ENCODE measurements around the gene ARL8B. TPM values are rescaled to one million over a fixed set of nuclear protein-coding genes. Genes with fewer than 3 reads are reported as not detected.

ARL8B gene
- total and polyA plus RNA-seq, 2 donors (not counting 1 experiment from before 2014, with no cell fraction given), result 14.5 to 67.3 TPM

DNA sequence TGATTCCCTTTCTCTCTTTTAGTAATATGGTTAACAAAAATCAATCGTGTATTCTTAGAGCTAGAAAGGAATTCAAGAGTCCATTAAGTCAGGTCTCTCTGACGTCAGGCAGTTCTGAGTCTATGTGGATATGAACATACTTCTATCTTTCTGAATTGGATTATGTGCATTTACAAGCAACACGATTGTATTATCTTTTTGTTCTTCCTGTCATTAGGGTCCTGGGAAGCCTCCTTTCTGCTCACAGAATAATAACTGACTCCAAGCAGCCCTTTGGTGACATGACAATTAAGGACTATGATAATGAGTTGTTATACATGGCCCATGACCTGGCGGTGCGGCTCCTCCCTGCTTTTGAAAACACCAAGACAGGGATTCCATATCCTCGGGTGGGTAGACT, 79.4 kb downstream of the ARL8B start:
- Histone ChIP-seq H3K4me2 (replicated peaks; ENCODE audit: low read depth, low read length, poor library complexity, severe bottlenecking) (no peak overlapping the region), H3K4me1 (ENCODE audit: control insufficient read depth in 2 of 2, insufficient read depth in 2 of 2, low read length in 2 of 2) (peaks cover 47 to 53% of the 10 kb centered on the region in 2 donors), H3K27ac (ENCODE audit: low read length in 2 of 2) (peak overlapping the region in 1 of 2 donors; percentile 32), H3K9ac (ENCODE audit: low read length) (no peak overlapping the region), H3K27me3 (replicated peaks in 1 of 4; ENCODE audit: control extremely low read depth in 1 of 4, control insufficient read depth in 3 of 4, insufficient read depth in 4 of 4, low read length in 3 of 4) (no peaks in the 10 kb centered on the region), H2AFZ (ENCODE audit: insufficient read depth, low read depth, low read length, poor library complexity, severe bottlenecking) (no peak overlapping the region), H3K36me3 (replicated peaks in 1 of 2; ENCODE audit: control extremely low read depth in 1 of 2, control insufficient read depth in 1 of 2, extremely low read depth in 1 of 2, insufficient read depth in 2 of 2, low read length in 1 of 2) (peaks cover 18 to 71% of the 10 kb centered on the region in 2 experiments), H3K9me3 (ENCODE audit: control extremely low read depth in 1 of 3, control insufficient read depth in 2 of 3, insufficient read depth in 1 of 3, low read length in 2 of 3) (no peaks in the 10 kb centered on the region), H3K79me2 (ENCODE audit: control insufficient read depth, insufficient read depth, low read length) (peaks cover 94% of the 10 kb centered on the region), H4K20me1 (ENCODE audit: control insufficient read depth, insufficient read depth, low read length, poor library complexity, severe bottlenecking) (peaks cover 17% of the 10 kb centered on the region), H3K4me3 (ENCODE audit: control extremely low read depth in 1 of 5, extremely low read depth in 1 of 5, insufficient read depth in 1 of 5, low read depth in 2 of 5, low read length in 4 of 5) (no peak overlapping the region)
- WGBS (ENCODE audit: insufficient coverage), result no CpG with 5 or more reads among the region's 6 CpGs
- intact Hi-C loops (cut with micrococcal nuclease), result no loop called here
- Mint-ChIP-seq H3K9me3 (ENCODE audit: insufficient read depth) (no peaks in the 10 kb centered on the region), H3K27ac (peak overlapping the region; percentile 32), H3K27me3 (no peaks in the 10 kb centered on the region), H3K4me3 (no peak overlapping the region), H3K4me1 (peaks cover 65% of the 10 kb centered on the region)
- DNase-seq (no peak), ATAC-seq (ENCODE audit: low read depth) (no peak)
- TF ChIP-seq, protein P1, sequence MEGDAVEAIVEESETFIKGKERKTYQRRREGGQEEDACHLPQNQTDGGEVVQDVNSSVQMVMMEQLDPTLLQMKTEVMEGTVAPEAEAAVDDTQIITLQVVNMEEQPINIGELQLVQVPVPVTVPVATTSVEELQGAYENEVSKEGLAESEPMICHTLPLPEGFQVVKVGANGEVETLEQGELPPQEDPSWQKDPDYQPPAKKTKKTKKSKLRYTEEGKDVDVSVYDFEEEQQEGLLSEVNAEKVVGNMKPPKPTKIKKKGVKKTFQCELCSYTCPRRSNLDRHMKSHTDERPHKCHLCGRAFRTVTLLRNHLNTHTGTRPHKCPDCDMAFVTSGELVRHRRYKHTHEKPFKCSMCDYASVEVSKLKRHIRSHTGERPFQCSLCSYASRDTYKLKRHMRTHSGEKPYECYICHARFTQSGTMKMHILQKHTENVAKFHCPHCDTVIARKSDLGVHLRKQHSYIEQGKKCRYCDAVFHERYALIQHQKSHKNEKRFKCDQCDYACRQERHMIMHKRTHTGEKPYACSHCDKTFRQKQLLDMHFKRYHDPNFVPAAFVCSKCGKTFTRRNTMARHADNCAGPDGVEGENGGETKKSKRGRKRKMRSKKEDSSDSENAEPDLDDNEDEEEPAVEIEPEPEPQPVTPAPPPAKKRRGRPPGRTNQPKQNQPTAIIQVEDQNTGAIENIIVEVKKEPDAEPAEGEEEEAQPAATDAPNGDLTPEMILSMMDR (IDR thresholded peaks at IDR 0.05), result no peak
- no peak for TF ChIP-seq EZH2 (IDR thresholded peaks at IDR 0.05; ENCODE audit: borderline replicate concordance, insufficient read depth, low read depth, low read length, poor library complexity, severe bottlenecking)
- ChIA-PET POLR2A (no interaction called here), CTCF (no interaction called here)

DNA sequence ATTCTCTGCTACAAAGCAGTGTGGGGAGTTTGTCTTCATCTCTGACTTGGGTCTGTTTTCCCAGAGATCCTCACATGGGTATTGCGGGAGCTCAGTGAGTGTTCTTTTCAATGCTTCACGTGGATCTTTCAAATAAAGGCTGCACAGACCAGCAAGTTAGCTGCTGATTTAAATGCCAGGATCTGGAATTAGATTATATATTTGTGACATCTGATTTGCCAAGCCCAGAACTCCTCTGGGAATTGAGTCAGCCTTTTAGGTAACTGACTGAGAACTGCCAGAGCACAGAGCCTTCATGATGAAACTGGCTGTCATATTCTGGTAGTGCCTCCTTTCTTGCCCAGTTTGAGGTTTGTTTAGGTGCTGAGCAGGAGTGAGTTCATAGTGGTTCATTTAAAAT, 80.1 kb downstream of the ARL8B start:
- POLR2A ChIA-PET, result no interaction called here
- 100% methylated on average over 2 of the region's 2 CpGs for WGBS (ENCODE audit: insufficient coverage)

More for the DNA sequence above, 80.1 kb downstream of the ARL8B start:
- Histone ChIP-seq H3K27me3 (replicated peaks in 1 of 4; ENCODE audit: control extremely low read depth in 1 of 4, control insufficient read depth in 3 of 4, insufficient read depth in 4 of 4, low read length in 3 of 4) (no peaks in the 10 kb centered on the region), H3K27ac (ENCODE audit: low read length in 2 of 2) (peak overlapping the region in 1 of 2 donors; percentile 32), H3K36me3 (replicated peaks in 1 of 2; ENCODE audit: control extremely low read depth in 1 of 2, control insufficient read depth in 1 of 2, extremely low read depth in 1 of 2, insufficient read depth in 2 of 2, low read length in 1 of 2) (peaks cover 19 to 77% of the 10 kb centered on the region in 2 experiments), H3K4me3 (ENCODE audit: control extremely low read depth in 1 of 5, extremely low read depth in 1 of 5, insufficient read depth in 1 of 5, low read depth in 2 of 5, low read length in 4 of 5) (no peak overlapping the region), H3K4me1 (ENCODE audit: control insufficient read depth in 2 of 2, insufficient read depth in 2 of 2, low read length in 2 of 2) (peaks cover 40 to 46% of the 10 kb centered on the region in 2 donors), H2AFZ (ENCODE audit: insufficient read depth, low read depth, low read length, poor library complexity, severe bottlenecking) (no peak overlapping the region), H4K20me1 (ENCODE audit: control insufficient read depth, insufficient read depth, low read length, poor library complexity, severe bottlenecking) (peaks cover 17% of the 10 kb centered on the region), H3K79me2 (ENCODE audit: control insufficient read depth, insufficient read depth, low read length) (peaks cover 94% of the 10 kb centered on the region), H3K4me2 (replicated peaks; ENCODE audit: low read depth, low read length, poor library complexity, severe bottlenecking) (no peak overlapping the region), H3K9me3 (ENCODE audit: control extremely low read depth in 1 of 3, control insufficient read depth in 2 of 3, insufficient read depth in 1 of 3, low read length in 2 of 3) (no peaks in the 10 kb centered on the region), H3K9ac (ENCODE audit: low read length) (no peak overlapping the region)
- DNase-seq, result no peak
- no peaks in the 10 kb centered on the region for H3K27me3 Mint-ChIP-seq
- TF ChIP-seq, protein P1 (IDR thresholded peaks at IDR 0.05), result no peak
- no peak for TF ChIP-seq EZH2 (IDR thresholded peaks at IDR 0.05; ENCODE audit: borderline replicate concordance, insufficient read depth, low read depth, low read length, poor library complexity, severe bottlenecking)
- peak overlapping the region; percentile 65 for H3K27ac Mint-ChIP-seq
- no peak for ATAC-seq (ENCODE audit: low read depth)
- CTCF ChIA-PET, result interaction anchor here (0.9 to 1.4 kb wide), 2 partner anchors 9 to 13 kb away, joined by 3 to 7 read pairs; no protein-coding TSS in a partner anchor
- H3K4me1 Mint-ChIP-seq, result peaks cover 58% of the 10 kb centered on the region
- H3K4me3 Mint-ChIP-seq, result no peak overlapping the region
- intact Hi-C loops (cut with micrococcal nuclease), result no loop called here
- no peaks in the 10 kb centered on the region for H3K9me3 Mint-ChIP-seq (ENCODE audit: insufficient read depth)
